DOHH2 (cell line): ENCODE measurements around the gene DPEP3.

Source experiments
- H3F3A ChIP-seq: fragments of 200-600 bp; sonication (generic), shearing (Covaris generic); 2 replicates; pipeline ENCODE4 v1.6.0; 2016; ENCODE audit warnings: antibody characterized with exemption, mild to moderate bottlenecking; ENCODE audit not compliant: control insufficient read depth, insufficient read depth
- H3K27ac ChIP-seq: fragments of 200-600 bp; sonication (generic); 2 replicates; pipeline ENCODE4 v1.5.1; 2014; ENCODE audit warnings: low read depth, mild to moderate bottlenecking, low read length, moderate library complexity
- H3K27me3 ChIP-seq: fragments of 200-600 bp; sonication (generic); 2 replicates; pipeline ENCODE4 v1.6.1; 2014; ENCODE audit warnings: mild to moderate bottlenecking, low read length, mixed read lengths; ENCODE audit not compliant: control insufficient read depth
- H3K36me3 ChIP-seq: fragments of 200-600 bp; sonication (generic); 2 replicates; pipeline ENCODE4 v1.6.1; 2014; ENCODE audit warnings: mild to moderate bottlenecking, low read length, moderate library complexity, mixed read lengths; ENCODE audit not compliant: control insufficient read depth
- H3K4me1 ChIP-seq: fragments of 200-600 bp; sonication (generic); 2 replicates; pipeline ENCODE4 v1.6.1; 2014; ENCODE audit warnings: mild to moderate bottlenecking, low read length, mixed read lengths; ENCODE audit not compliant: control insufficient read depth
- H3K4me2 ChIP-seq: fragments of 200-600 bp; sonication (generic); 2 replicates; pipeline ENCODE4 v1.6.0; 2014; ENCODE audit warnings: mild to moderate bottlenecking, low read length, moderate library complexity
- H3K4me3 ChIP-seq: fragments of 200-600 bp; sonication (generic); 2 replicates; pipeline ENCODE4 v1.5.1; 2014; ENCODE audit warnings: mild to moderate bottlenecking, low read length, mixed read lengths
- H3K79me2 ChIP-seq: fragments of 200-600 bp; sonication (generic); 2 replicates; pipeline ENCODE4 v1.6.1; 2014; ENCODE audit warnings: mild to moderate bottlenecking, low read length, mixed read lengths; ENCODE audit not compliant: control insufficient read depth
- H3K9me2 ChIP-seq: fragments of 200-600 bp; sonication (generic); replicated peaks from 2 replicates; pipeline ENCODE4 v1.6.1; 2014; ENCODE audit warnings: mild to moderate bottlenecking, low read length, mixed read lengths; ENCODE audit not compliant: control insufficient read depth
- H3K9me3 ChIP-seq: fragments of 200-600 bp; sonication (generic); 2 replicates; pipeline ENCODE4 v1.6.1; 2014; ENCODE audit warnings: antibody characterized with exemption, low read length, mixed read lengths; ENCODE audit not compliant: control insufficient read depth, insufficient read depth
- H4K20me1 ChIP-seq: fragments of 200-600 bp; sonication (generic); 2 replicates; pipeline ENCODE4 v1.6.0; 2014; ENCODE audit warnings: low read depth, mild to moderate bottlenecking, antibody characterized with exemption, low read length, moderate library complexity; ENCODE audit not compliant: control insufficient read depth, insufficient read depth
- EZH2phosphoT487 ChIP-seq: fragments of 200-600 bp; sonication (generic); IDR thresholded peaks from 2 replicates; pipeline ENCODE4 v1.6.1; 2017; ENCODE audit warnings: borderline replicate concordance, mild to moderate bottlenecking, antibody characterized with exemption, low read length, moderate library complexity, mixed read lengths
- TF ChIP-seq, protein P1 (sequence below): fragments of 200-600 bp; sonication (generic); IDR thresholded peaks from one replicate; pipeline ENCODE4 v1.5.1; 2014; ENCODE audit warnings: antibody characterized with exemption, mild to moderate bottlenecking, low read depth, low read length; ENCODE audit not compliant: poor library complexity, severe bottlenecking

Gene DPEP3

DNA sequence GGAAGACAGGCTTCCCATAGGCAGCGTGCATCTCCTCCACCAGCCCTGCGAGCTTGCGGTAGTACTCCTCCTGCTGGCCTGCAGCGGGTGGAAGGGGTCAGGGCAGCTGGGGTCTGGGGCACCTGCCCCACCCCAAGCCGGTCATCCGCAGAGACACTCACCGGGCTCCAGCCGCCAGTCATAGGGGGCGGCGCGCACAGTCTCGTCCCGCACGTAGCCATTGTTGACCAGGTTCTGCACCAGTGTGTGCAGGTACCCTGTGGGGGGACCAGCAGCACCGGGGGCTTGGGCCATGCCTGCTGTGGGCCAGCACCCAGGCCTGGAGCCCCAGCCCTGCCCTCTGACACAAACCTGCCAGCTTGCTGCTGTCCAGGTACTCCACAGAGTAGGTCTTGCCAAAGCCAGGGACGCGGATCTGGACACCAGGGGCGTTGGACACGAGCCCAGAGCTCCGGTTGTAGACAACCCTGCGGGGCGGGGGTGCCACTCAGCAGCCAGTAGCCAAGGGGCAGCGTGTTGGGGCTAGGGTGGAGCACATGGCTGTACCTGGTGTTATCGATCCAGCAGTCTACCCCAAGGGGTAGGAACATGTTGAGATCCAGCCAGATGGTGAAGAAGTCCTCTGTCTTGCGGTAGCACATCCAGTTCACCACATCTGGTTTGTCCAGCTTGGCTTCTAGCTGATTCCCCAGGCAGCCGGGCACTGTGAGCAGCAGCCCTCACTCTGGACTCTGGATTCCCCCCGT lies 37.6 kb downstream of the DPEP3 start:
- H3K4me3 ChIP-seq, result no peak overlapping the region
- H3K36me3 ChIP-seq, result peaks cover 16% of the 10 kb centered on the region
- no peak overlapping the region for H3K27ac ChIP-seq
- no peak for TF ChIP-seq EZH2phosphoT487
- TF ChIP-seq, protein P1, sequence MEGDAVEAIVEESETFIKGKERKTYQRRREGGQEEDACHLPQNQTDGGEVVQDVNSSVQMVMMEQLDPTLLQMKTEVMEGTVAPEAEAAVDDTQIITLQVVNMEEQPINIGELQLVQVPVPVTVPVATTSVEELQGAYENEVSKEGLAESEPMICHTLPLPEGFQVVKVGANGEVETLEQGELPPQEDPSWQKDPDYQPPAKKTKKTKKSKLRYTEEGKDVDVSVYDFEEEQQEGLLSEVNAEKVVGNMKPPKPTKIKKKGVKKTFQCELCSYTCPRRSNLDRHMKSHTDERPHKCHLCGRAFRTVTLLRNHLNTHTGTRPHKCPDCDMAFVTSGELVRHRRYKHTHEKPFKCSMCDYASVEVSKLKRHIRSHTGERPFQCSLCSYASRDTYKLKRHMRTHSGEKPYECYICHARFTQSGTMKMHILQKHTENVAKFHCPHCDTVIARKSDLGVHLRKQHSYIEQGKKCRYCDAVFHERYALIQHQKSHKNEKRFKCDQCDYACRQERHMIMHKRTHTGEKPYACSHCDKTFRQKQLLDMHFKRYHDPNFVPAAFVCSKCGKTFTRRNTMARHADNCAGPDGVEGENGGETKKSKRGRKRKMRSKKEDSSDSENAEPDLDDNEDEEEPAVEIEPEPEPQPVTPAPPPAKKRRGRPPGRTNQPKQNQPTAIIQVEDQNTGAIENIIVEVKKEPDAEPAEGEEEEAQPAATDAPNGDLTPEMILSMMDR, result no peak
- H3K79me2 ChIP-seq, result peaks cover 2% of the 10 kb centered on the region
- H3K4me2 ChIP-seq, result no peak overlapping the region
- H4K20me1 ChIP-seq, result no peaks in the 10 kb centered on the region
- H3F3A ChIP-seq, result no peaks in the 10 kb centered on the region
- H3K4me1 ChIP-seq, result peaks cover 3% of the 10 kb centered on the region; the same call in 1 of the 2 replicates
- H3K27me3 ChIP-seq, result no peaks in the 10 kb centered on the region
- H3K9me3 ChIP-seq, result no peaks in the 10 kb centered on the region
- H3K9me2 ChIP-seq, result no peaks in the 10 kb centered on the region

DNA sequence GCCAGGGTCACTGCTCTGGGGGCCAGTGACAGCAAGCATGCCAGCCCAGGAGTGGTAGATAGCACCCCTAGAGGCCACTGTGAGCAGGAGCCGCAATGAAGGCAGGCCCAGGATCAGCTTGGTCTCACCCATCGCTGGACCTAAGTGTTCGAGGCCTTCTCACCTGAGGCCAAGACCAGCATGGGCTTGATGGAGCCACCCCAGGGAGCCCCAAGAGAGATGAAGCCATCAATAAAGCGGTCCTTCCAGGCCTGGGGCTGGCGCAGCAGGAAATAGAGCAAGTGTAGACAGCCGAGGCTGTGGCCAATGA lies 38.1 kb downstream of the DPEP3 start:
- H3K9me3 ChIP-seq, result no peaks in the 10 kb centered on the region
- H3K4me1 ChIP-seq, result peaks cover 7% of the 10 kb centered on the region
- H3K27me3 ChIP-seq, result no peaks in the 10 kb centered on the region
- TF ChIP-seq, protein P1, result peak; percentile 94
- no peak for TF ChIP-seq EZH2phosphoT487
- no peak overlapping the region for H3K4me3 ChIP-seq
- no peak overlapping the region for H3K4me2 ChIP-seq
- H3F3A ChIP-seq, result no peaks in the 10 kb centered on the region
- no peaks in the 10 kb centered on the region for H4K20me1 ChIP-seq
- peaks cover 18% of the 10 kb centered on the region for H3K36me3 ChIP-seq
- H3K27ac ChIP-seq, result no peak overlapping the region
- H3K9me2 ChIP-seq, result no peaks in the 10 kb centered on the region
- H3K79me2 ChIP-seq, result peaks cover 7% of the 10 kb centered on the region

DNA sequence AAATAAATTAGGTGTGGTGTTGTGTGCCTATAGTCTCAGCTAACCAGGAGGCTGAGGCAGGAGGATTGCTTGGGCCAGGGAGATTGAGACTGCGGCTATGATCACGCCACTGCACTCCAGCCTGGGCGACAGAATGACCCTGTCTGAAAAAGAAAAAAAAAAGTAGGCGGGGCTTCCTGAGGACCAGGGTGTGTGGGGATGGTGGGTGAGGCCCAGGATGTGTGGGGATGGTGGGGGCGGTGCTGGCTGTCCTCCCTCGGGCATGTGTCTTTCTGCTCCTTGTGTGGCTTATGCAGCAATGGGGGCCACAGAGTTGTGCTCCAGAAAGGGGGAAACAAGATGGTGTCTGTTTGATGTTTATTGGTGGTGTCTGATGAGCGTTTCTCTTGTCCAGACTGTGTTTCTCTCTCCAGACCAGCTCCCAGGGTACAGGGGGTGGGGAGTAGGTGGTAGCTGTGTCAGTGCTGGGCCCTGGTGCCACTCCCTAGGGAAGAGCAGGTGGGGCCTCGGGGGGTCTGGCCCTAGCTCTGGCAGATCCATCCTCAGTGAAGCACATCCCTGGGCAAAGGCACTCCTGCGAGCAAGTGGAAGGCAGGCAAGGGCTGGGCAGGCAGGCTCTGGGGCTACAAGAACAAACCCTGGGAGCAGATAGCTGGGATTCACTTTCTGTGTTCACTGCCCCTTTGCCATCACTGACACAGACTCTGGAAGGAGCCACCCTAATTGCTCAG lies 38.7 kb downstream of the DPEP3 start:
- TF ChIP-seq, protein P1, result no peak
- TF ChIP-seq EZH2phosphoT487, result no peak
- no peak overlapping the region for H3K4me3 ChIP-seq

More for the DNA sequence above, 38.7 kb downstream of the DPEP3 start:
- H4K20me1 ChIP-seq, result no peaks in the 10 kb centered on the region
- H3K4me2 ChIP-seq, result no peak overlapping the region
- peaks cover 12% of the 10 kb centered on the region for H3K4me1 ChIP-seq
- H3K36me3 ChIP-seq, result peaks cover 23% of the 10 kb centered on the region
- H3K79me2 ChIP-seq, result peaks cover 12% of the 10 kb centered on the region
- no peaks in the 10 kb centered on the region for H3K27me3 ChIP-seq
- no peaks in the 10 kb centered on the region for H3K9me2 ChIP-seq
- H3F3A ChIP-seq, result peaks cover 4% of the 10 kb centered on the region; the same call in 1 of the 2 replicates
- H3K9me3 ChIP-seq, result no peaks in the 10 kb centered on the region
- H3K27ac ChIP-seq, result no peak overlapping the region
